ENCODE measurements around the gene SIM1.

DNA sequence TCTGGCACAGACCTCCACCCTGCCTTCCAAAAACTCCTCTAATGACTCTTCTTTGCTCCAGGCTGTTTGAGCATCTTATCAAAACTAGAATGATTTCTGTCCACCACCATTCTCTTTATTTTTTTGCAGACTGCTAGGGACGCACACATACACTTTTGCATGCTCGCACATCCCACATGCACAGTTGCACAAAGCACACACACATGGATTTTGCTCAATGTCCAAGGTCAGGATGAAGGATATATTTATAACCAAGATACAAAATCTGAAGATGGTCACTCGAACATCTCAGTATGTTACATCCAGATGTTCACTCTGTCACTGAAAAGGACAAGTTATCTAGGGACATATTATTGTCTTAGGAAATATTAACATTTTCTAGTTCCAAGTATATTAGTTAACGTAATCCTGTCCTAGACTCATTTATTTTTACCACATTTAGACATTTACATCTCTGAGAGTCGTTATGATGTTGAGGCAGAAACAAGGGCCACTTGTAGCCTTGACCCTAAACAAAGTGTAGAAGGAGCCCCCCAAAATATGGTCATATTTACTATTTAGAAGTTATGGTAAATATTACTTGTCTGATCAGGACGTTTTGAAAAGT, 3.4 kb upstream of the SIM1 start:
- TF ChIP-seq CTCF (IDR thresholded peaks at IDR 0.05; ENCODE audit: insufficient read depth, low read depth, low read length), result no peak
- no peak for TF ChIP-seq EZH2 (IDR thresholded peaks at IDR 0.05; ENCODE audit: insufficient read depth, low read length)

Measured in astrocyte (in vitro differentiated cells and primary cell).